Stromal cell of bone marrow (primary cell): ENCODE data around the gene C11orf68.
"Not testable (repeated sequence)": the region's sequence is repeated elsewhere in the genome, so short reads cannot be mapped to it uniquely, and the experiment has no call there.

Experiments used
- DNase-seq: peaks from one replicate; pipeline ENCODE4 v3.0.0-alpha.2; 2012; ENCODE audit warnings: low read depth

Gene C11orf68

DNA sequence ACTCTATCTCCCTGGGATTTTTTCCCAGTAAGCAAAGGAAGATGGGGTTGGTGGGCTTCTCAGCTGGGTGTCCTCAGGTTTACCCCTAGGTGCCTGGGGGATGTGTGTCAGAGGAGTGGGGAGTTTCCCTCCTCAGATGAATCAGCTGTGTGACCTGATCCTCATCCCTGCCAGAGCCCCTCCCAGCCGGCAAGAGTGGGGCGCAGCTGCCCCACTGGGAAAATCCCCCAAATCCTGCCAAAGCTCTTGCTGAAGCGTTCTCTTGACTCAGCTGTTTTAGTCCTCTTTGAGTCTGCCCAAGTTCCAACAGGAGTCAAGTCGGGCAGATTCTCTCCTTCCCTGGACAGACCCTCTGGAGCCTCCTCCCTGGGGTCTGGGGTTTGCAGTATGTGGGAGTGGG lies 6.0 kb downstream of the C11orf68 start:
- DNase-seq, result peak; percentile 79

DNA sequence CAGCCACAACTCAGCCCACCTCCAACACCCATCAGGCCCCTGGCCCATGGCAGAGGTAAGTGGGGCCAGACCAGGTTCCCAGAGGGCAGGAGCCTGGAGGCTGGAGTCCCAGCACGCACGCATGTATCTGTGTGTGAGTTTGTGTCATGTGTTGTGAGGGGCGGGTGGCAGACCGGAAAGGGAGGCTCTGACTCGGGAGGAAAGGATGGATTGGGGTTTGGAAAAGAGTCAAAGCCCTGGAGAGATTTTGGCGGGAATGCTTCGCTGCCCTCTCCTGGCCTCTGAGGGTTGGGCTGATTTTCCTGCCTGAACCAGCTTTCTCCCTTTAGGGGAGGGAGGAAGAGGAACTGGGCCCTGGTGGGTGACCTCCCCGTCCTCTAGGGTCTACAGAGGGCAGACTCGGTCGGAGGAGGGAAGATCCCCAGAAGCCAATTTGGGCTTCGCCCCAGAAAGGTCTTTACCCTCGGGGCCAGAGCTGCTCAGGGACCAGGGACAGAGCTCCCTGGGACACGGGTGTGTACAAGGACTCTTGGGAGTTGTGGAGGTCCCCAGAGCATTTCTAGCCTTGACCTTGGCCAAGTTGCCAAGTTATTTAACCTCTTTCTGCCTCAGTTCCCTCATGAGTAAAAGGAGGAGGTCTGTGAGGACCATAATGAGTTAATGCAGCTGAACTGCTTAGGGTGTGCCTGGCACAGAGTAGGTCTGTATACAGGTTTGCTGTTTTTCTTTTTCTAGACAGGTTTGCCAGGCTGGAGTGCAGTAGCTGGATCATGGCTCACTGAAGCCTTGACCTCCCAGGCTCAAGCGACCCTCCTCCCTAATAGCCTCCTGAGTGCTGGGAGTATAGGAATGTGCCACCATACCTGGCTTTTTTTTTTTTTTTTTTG lies 6.9 kb downstream of the C11orf68 start:
- peak; percentile 93 for DNase-seq

DNA sequence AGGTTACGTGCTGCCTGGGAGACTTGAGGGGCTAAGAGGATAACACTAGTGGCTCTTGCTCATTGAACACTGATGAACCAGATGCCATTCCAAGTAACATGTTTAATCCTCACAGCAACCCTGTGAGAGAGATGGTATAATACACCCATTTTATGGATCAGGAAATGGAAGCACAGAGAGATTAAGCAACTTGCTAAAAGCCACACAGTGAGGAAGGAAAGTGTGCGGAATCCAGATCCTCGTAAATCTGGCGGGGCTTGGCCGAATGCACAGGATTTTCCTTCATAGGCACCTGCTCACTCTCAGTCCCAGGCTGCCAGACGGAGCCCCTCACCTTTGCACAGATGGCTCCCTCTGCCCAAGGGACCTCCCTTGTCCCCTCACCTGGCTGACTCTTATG lies 11.0 kb downstream of the C11orf68 start:
- DNase-seq, result no peak

DNA sequence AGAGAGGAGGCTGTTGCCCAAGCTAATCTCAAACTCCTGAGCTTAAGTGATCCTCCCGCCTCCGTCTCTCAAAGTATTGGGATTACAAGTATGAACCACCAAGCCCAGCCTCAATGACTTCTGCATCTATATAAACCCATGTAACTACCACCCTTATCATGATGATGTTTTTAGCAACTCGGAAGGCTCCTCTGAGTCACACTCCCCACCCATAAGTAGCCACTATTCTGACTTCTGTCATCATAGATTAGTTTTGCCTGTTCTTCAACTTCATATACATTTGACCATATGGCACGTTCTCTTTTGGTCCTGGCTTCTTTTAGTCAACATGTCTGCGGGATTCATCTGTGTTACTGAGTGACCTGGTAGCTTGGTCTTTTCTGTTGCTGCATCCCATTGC lies 12.3 kb downstream of the C11orf68 start:
- DNase-seq, result no peak

DNA sequence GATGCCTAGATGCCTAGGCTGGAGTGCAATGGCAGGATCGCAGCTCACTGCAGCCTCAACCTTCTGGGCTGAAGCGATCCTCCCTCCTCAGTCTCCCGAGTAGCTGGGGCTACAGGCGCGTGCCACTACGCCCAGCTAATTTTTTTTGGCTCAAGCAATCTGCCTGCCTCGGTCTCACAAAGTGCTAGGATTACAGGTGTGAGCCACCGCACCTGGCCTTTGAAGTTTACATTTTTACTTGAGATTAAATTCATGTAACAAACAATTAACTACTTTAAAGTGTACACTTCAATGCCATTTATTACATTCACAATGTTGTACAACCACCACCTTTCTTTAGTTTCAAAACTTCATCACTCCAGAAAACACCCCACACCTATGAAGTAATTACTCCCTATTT lies 15.1 kb downstream of the C11orf68 start:
- DNase-seq, result no peak

DNA sequence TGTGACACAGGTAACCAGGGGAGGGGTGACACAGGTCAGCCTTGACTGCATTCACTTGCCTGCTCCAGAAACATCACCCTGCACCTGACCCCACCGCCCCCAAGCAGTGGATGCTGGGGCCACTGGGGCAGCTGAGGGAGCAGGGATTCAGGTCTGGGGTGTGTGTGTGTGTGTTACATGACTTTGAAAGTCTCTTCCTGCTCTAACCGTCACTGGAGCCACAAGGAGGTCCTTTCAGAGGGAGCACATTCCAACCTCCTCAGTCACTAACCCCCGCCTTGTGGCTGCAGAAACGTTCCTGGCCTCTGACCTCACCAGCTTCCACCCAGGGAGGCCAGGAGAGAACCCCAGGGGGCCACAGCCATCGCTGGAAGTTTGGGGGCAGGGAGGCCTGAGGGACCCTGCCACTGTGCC lies 15.8 kb downstream of the C11orf68 start:
- peak; percentile 69 for DNase-seq

DNA sequence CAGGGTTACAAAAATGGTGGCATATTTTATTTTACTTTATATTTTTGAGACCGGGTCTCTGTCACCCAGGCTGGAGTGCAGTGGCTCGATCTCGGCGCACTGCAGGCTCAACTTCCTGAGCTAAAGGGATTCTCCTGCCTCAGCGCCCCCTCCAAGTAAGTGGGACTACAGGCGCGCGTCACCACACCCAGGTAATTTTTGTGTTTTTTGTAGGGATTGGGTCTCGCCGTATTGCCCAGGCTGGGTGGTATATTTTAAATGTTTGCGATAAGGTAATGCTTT lies 18.0 kb downstream of the C11orf68 start:
- no peak for DNase-seq

DNA sequence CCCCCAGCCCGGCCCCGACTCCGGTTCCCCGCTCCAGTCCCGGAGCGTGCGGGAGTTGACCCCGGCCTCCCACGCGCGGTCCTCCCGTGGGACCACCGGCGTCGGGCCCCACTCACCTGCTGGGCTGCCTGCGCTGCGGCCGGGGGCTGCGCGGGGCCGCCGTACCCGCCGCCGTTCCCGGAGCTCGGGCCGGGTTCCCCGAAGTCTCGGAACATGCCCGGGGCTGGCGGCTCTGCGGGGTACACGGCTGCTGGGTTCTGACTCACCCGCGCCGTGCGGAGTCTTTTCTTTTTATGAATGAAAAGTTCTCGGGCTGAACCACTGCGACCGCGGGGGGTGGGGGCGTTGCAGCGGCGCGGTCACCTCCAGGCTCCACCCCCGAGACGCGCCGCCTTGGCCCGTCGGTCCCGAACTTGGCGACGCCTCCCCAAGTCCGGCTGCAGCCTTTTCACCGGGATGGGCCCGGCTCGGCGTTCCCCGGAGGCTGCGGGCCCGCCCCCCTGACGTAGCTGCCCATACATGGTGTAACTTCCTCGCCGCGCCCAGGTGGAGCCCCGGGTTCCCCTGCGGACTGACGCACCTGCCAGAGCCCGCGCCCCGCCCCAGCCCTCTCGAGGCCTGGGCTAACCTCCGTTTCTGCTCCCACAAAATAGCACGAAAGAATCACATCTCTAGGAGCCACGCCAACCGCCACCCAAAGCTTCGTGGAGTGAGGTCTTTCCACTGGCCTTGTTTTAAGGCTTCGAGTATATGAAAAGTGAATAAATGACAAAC lies 18.6 kb downstream of the C11orf68 start, which contains the start of gene FOSL1:
FOSL1 (minus strand) TSS at position 264 of the 774 bp plus-strand sequence; CDS start at position 215, 49 bp downstream.
- DNase-seq, result peak; percentile 92

DNA sequence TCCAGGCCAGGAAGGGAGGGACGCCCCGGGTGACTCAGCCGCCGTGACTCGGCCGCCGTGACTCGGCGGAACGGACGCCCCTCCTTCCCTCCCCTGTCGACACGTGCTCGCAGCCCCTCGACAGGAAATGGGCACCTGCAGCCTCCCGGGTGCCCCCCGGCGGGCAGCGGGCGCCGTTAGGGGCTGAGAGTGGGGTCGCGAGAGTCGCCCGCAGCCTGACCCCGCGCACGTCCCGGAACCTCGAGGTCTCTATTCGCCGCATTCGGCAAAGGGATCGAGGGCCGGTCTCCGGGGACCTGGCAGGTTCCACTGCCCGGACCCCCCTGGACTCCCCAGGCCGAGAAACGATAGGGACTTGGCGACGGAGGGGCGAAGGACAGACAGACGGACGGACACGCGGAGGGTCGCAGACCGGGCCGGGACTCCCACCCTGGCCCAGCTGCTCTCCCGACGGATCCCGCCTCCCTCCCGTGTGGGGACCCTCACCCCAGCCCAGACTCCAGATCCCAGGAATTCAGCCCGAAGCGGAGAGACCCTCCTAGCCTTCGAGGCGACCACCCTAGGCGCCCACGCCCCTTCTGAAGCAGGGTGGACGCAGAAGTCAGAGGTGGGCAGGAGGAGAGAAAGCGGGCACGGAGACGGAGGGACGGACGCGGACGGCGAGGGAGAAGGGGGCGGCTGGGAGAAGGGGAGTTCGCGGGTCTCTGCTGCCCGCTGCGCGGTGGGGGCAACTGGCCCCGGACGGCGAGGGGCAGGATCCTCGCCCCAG lies 19.3 kb downstream of the C11orf68 start:
- DNase-seq, result peak; percentile 64

DNA sequence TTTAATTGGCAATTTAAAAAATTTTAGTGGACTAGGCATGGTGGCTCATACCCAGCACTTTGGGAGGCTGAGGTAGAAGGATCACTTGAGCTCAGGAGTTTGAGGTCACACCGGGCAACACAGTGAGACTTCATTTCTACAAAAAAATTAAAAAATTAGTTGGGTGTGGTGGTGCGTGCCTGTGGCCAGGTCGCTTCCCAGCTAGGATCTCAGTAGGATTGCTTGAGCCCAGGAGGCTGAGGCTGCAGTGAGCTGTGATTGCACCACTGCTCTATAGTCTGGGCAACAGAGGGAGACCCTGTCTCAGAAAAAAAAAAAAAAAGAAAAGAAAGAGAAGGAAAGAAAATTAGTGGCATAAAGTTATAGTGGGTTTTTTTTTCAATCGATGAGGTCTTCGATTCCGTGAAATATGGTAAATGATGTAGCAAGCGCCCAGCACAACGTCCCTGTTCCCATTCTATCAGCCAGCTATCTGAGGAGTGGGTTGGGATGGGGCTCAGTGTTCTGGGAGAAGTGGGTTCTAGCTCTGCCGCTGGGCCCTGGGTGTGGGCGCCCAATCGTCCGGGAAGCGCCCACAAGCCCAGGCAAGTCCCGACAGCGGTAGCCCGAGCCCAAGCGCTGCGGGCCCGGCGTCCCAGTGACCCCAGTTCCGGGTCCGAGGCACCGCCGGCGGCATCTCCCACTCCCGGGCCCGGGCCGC lies 20.1 kb downstream of the C11orf68 start:
- DNase-seq, result no peak

DNA sequence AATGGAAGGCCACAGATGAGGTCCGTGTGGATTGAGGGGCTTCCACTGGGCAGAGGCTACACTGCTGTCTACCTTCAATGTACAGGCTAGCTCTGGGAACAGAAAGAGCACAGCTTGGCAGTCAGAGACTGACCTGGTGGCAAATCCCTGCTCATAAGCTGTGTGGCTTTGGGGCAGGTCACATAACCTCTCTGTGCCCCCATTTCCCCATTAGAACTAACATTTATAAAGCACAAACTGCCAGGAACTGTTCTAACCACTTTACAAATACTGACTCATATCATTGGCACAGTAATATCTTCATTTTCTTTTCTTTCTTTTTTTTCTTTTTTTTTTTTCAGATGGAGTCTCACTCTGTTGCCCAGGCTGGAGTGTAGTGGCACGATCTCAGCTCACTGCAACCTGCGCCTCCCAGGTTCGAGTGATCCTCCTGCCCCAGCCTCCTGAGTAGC lies 21.8 kb downstream of the C11orf68 start:
- no peak for DNase-seq

DNA sequence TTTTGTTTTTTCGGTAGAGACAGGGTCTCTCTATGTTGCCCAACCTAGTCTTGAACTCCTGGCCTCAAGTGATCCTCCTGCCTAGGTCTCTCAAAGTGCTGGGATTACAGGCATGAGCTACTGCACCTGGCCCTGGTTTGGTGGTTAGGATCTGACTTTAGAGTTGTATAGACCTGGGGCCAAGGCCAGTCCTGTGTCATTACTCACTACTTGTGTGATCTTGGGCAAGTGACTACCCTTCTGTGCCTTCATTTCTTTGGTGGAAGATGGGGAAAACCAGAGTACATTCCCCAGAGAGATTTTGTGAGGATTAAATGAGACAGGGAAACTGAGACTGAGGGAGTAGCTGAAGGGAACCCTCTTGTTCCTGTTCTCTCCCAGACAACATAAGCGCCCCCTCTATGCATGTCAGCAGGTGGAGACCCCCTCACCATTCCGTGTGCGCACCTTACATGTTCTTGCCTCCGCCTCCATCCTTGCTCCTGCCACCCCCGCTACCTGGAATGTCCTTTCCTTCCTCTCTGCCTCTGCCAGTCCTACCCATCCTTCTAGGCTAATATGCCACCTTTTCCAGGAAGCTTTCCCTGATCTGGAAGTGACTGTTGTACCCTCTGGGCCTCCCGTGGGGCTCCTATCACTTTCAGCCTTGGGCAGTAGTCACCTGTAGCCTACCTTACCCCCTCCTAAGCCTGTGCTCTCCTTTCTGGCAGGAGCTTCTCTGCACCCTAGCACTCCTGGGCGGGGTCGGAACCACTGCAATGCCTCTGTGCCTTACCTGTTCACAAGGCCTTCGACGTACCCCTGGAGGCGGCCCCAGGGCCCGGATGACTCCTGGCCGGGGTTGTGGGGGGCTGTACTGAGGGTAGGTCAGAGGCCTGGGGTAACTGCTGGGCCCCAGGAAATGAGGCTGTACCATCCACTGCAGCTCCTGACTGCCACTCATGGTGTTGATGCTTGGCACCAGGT lies 22.5 kb downstream of the C11orf68 start:
- DNase-seq, result no peak

DNA sequence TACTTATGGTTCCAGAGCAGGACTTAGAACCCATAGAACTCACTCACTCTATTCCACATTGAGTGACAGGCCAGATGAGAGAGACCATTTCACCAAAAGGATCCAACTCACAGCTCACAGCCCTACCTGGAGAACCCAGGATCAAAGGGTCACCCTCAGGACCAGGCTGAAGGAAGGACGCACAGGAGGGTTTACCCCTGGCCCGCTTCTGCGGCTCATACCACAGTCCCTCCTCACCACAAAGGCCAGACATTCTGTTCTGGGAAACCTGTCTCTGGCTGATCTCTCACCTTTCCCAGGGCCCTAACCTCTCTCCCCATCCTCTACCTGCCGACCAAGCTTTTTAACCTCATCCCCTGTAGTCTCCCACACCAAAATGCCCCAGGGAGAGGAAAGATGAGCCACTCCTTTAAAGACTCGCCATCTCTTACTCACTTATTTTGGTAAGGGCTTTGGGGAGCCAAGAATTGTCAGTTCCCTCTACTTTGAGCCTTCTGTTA lies 23.3 kb downstream of the C11orf68 start:
- no peak for DNase-seq

DNA sequence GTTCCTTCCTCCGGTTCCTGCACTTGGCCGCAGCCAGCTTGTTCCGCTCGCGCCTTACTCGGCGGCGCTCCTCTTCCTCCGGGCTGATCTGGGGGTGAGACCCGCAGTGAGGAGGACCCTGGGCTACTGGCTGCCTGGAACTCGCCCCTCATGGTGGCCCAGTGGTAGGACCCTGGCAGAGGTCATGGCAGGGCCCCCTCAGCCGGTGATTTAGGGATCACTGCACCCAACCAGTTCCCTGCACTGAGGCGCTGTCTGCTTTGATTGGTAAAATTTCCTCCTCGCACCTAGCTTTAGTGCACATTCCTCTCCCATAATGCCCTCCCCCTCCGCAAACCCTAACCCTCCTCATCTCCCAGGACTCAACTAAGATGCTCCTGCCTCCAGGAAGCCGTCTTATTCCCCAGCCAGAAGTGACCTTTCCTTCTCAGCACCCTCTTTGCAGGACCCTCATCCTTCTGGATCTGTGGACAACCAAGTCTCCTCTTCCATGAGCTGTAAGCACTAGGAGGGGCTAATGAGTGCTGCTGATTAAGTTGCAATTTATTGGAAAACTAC lies 24.7 kb downstream of the C11orf68 start:
- no peak for DNase-seq

DNA sequence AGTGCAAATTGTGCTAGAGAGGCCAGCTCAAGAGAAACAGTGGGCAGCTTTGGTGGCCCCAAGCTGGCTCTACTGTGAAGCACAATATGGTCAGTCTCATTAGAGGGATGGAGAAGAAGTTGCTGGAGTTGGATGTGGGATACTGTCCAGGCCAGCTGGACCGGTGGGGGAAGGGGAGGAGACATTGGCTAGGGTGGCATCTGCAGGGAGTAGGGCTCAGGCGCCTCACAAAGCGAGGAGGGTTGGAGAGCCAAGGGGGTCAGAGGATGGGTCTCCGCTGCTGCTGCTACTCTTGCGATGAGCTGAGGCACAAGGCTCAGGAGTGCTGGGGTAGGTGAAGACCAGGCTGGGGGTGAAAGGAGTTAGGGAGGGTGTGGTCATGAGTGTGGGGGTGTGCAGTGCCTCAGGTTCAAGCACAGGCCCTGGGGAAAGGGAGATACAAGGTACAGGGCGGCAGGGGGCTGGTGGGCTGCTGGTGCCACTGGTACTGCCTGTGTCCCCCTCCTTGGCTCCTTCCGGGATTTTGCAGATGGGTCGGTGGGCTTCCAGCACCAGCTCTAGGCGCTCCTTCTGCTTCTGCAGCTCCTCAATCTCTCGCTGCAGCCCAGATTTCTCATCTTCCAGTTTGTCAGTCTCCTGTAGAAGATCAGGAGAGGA lies 26.1 kb downstream of the C11orf68 start:
- DNase-seq, result no peak

DNA sequence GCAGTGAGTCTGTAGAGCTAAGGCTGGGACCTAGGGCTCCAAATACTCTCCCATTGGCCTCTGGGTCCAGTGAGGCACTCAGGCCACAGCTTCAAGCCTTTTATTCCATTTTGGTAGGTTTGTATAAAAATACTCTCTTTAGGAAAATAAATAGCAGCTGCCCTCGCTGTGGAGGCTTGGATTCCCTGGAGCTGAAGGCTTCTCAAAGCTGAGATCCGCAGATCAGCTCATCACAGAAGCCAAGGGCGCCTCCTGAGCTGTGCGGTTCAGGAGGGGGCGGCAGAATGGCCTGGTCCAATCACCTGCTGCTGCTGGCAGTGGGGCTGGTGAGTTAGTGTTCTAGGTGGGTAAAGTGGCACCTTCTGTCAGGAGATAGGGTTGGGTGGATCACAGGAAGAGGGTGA lies 26.7 kb downstream of the C11orf68 start:
- not testable (repeated sequence) for DNase-seq

DNA sequence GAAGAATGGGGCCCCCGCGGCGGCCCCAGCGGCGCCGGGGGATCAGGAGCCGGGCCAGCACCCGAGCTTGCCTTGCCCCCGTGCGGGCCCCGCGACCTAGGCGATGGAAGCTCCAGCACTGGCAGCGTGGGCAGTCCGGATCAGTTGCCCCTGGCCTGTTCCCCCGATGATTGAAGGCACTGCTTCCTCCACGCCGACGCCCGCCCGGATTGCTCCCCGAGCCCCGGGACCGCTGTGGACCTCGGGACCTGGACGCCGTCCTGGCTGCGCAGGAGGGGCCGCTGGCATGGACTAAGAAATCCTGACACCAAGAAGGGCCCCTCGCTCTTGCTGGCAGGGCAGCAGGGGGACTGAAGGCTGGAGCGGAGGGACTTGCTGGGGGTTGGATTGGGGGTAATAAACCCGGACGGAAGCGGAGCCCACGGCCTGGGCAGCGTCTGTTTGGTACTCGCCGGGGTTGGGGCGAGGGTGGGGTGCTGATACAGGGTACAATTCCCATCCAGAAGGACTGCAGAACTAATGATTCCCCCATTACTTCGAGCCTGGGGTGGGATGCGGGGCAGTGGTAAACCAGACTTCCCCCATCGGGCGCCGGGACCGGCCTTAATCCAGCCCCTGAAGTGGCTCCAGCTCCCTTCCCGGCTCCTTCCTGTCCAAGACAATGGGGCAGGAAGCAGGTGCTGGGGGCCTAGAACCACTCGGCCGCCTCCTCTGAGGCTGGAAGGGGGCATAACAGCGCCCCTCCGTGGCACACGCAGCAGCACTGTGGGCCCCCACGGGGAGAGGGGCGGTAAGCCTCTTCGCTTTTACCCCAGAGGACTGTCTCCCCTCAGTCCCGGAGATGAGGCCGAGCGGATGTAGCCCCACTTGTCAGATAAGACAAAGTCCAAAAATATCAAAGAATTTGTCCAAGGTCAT lies 27.4 kb downstream of the C11orf68 start:
- DNase-seq, result no peak
